CD14-positive monocyte (primary cell): Measurements from ENCODE around the gene SCOC. TPM values are rescaled to one million over a fixed set of nuclear protein-coding genes. Genes with fewer than 3 reads are reported as not detected.

Source experiments
- DNase-seq, 3 donors: peaks; one replicate each; pipeline ENCODE4 v3.0.0-alpha.2; 2011 to 2022
- H2AFZ ChIP-seq: 2 replicates; pipeline ENCODE4 v1.6.0; 2012; ENCODE audit warnings: mild to moderate bottlenecking, low read depth, low read length, inconsistent platforms; ENCODE audit not compliant: insufficient read depth, poor library complexity, severe bottlenecking
- H3K27ac ChIP-seq, 2 donors: 1 replicate in 1 of 2; 2 replicates in 1 of 2; pipeline ENCODE4 v1.5.1; 2012 to 2013; ENCODE audit warnings: low read length in 2 of 2, control low read depth in 1 of 2, inconsistent platforms in 1 of 2, low read depth in 1 of 2, mild to moderate bottlenecking in 1 of 2
- H3K27me3 ChIP-seq, 2 donors: one replicate each; pipeline versions ENCODE4 v1.6.0 to v1.6.1; 2011 to 2013; ENCODE audit warnings: low read length in 2 of 2; ENCODE audit not compliant: control insufficient read depth in 2 of 2, insufficient read depth in 2 of 2
- H3K36me3 ChIP-seq, 2 donors: replicated peaks in 1 of 2; 1 replicate in 1 of 2; 2 replicates in 1 of 2; pipeline versions ENCODE4 v1.5.1 to v1.6.1; 2012 to 2013; ENCODE audit warnings: low read length in 2 of 2, control low read depth in 1 of 2, inconsistent platforms in 1 of 2, mild to moderate bottlenecking in 1 of 2; ENCODE audit not compliant: insufficient read depth in 2 of 2, control insufficient read depth in 1 of 2
- H3K4me1 ChIP-seq, 2 donors: 1 replicate in 1 of 2; 2 replicates in 1 of 2; pipeline versions ENCODE4 v1.5.1 to v1.6.1; 2012 to 2013; ENCODE audit warnings: low read length in 2 of 2, control low read depth in 1 of 2, inconsistent platforms in 1 of 2, mild to moderate bottlenecking in 1 of 2, moderate library complexity in 1 of 2; ENCODE audit not compliant: insufficient read depth in 2 of 2, control insufficient read depth in 1 of 2
- H3K4me2 ChIP-seq: replicated peaks from 2 replicates; pipeline ENCODE3; 2012; ENCODE audit warnings: low read length, moderate library complexity, mild to moderate bottlenecking; ENCODE audit not compliant: poor library complexity, severe bottlenecking; ENCODE audit errors: extremely low read depth
- H3K4me3 ChIP-seq, 3 experiments: fragments of 200-600 bp in 1 of 3; sonication (generic) in 1 of 3; replicated peaks in 1 of 3; 1 replicate in 2 of 3; 2 replicates in 1 of 3; pipeline ENCODE4 v1.5.1; 2011 to 2013; ENCODE audit warnings: low read length in 3 of 3, mild to moderate bottlenecking in 3 of 3, control low read depth in 2 of 3, low read depth in 2 of 3, inconsistent platforms in 1 of 3, moderate library complexity in 1 of 3
- H3K79me2 ChIP-seq: 2 replicates; pipeline ENCODE4 v1.6.0; 2012; ENCODE audit warnings: mild to moderate bottlenecking, control low read depth, inconsistent platforms, low read length, moderate library complexity; ENCODE audit not compliant: insufficient read depth
- H3K9ac ChIP-seq: 2 replicates; pipeline ENCODE4 v1.6.0; 2017; ENCODE audit warnings: low read length, mild to moderate bottlenecking; ENCODE audit not compliant: insufficient read depth, poor library complexity, severe bottlenecking
- H3K9me3 ChIP-seq, 2 donors: replicated peaks in 1 of 2; 1 replicate in 1 of 2; 2 replicates in 1 of 2; pipeline versions ENCODE4 v1.5.1 to v1.6.1; 2012 to 2013; ENCODE audit warnings: low read length in 2 of 2, control low read depth in 1 of 2; ENCODE audit not compliant: control insufficient read depth in 1 of 2, insufficient read depth in 1 of 2
- H4K20me1 ChIP-seq: 2 replicates; pipeline ENCODE4 v1.6.0; 2012; ENCODE audit warnings: mild to moderate bottlenecking, low read length, control low read depth, moderate library complexity; ENCODE audit not compliant: insufficient read depth
- H3K27ac Mint-ChIP-seq, 7 donors: one replicate each; pipeline ENCODE4 v1.8.0; 2020; ENCODE audit warnings: mild to moderate bottlenecking in 7 of 7, mixed read lengths in 7 of 7, moderate library complexity in 6 of 7, inconsistent platforms in 2 of 7
- H3K27me3 Mint-ChIP-seq, 3 donors: one replicate each; pipeline ENCODE4 v1.8.0; 2021 to 2022; ENCODE audit warnings: low read depth in 3 of 3, mild to moderate bottlenecking in 3 of 3, mixed read lengths in 3 of 3, moderate library complexity in 3 of 3, inconsistent platforms in 1 of 3
- H3K36me3 Mint-ChIP-seq, 2 donors: one replicate each; pipeline ENCODE4 v1.8.0; 2020; ENCODE audit warnings: mixed read lengths in 2 of 2, inconsistent platforms in 1 of 2, mild to moderate bottlenecking in 1 of 2
- H3K4me1 Mint-ChIP-seq: one replicate; pipeline ENCODE4 v1.8.0; 2020; ENCODE audit warnings: mild to moderate bottlenecking, mixed read lengths
- H3K4me3 Mint-ChIP-seq, 2 donors: one replicate each; pipeline ENCODE4 v1.8.0; 2020; ENCODE audit warnings: mild to moderate bottlenecking in 2 of 2, mixed read lengths in 2 of 2, moderate library complexity in 1 of 2
- H3K9me3 Mint-ChIP-seq, 7 donors: one replicate each; pipeline ENCODE4 v1.8.0; 2020 to 2022; ENCODE audit warnings: mixed read lengths in 7 of 7, mild to moderate bottlenecking in 6 of 7, moderate library complexity in 6 of 7, inconsistent platforms in 2 of 7
- CTCF ChIP-seq: fragments of 200-600 bp; IDR thresholded peaks from one replicate; pipeline ENCODE4 v1.8.0; 2022; ENCODE audit warnings: antibody characterized with exemption, mild to moderate bottlenecking
- WGBS: methylation state at CpG from one replicate; pipeline ENCODE4 v1.1.5; 2013; ENCODE audit warnings: missing lambda C conversion rate; ENCODE audit not compliant: insufficient coverage; 5-methylcytosine and 5-hydroxymethylcytosine counted together
- intact Hi-C, 2 donors: fragments of 100-400 bp; cut with micrococcal nuclease; formaldehyde crosslinking; loops; one replicate each; pipeline versions ENCODE4 v1.15.0 to v1.15.1; 2023
- polyA plus RNA-seq, 3 donors: library from polyadenylated mRNA; depleted of rRNA in 1 of 3; unstranded in 2 of 3; stranded (reverse) in 1 of 3; fragments of 300-500 nt in 2 of 3; fragments of >200 nt in 1 of 3; fragmentation: Illumina TruSeq in 2 of 3; gene quantifications; 1 replicate in 2 of 3; 2 replicates in 1 of 3; pipeline ENCODE4 v1.2.3, GENCODE V29; 2012 to 2021

Gene SCOC
- polyA plus RNA-seq, 3 donors: 5.3 to 22.6 (median 21.2) TPM

- H3K4me1 ChIP-seq: peaks cover 10 to 14% of the 10 kb centered on the region in 2 donors
- H2AFZ ChIP-seq: peak within 1 kb of the TSS; percentile 93
- Mint-ChIP-seq H3K27me3 (peaks cover 4 to 10% (median 8%) of the 10 kb centered on the region in 3 donors), H3K36me3 (no peaks in the 10 kb centered on the region), H3K9me3 (no peaks in the 10 kb centered on the region), H3K4me3 (peak within 1 kb of the TSS; percentile 88 to 93), H3K4me1 (peaks cover 13% of the 10 kb centered on the region), H3K27ac (peak within 1 kb of the TSS in 2 of 7 donors; percentile 46 to 64)
- no peaks in the 10 kb centered on the region for H3K79me2 ChIP-seq
- TF ChIP-seq CTCF: peak; percentile 29
- H3K27ac ChIP-seq: no peak within 1 kb of the TSS
- intact Hi-C loops: no loop called here
- H3K4me3 ChIP-seq: peak within 1 kb of the TSS; percentile 49 to 86 (median 61)
- H4K20me1 ChIP-seq: no peaks in the 10 kb centered on the region
- H3K9ac ChIP-seq: peak within 1 kb of the TSS; percentile 47
- H3K4me2 ChIP-seq: peak within 1 kb of the TSS; percentile 96
- H3K36me3 ChIP-seq: no peaks in the 10 kb centered on the region
- peaks cover 0 to 4% of the 10 kb centered on the region in 2 donors for H3K27me3 ChIP-seq
- DNase-seq: peak; percentile 18 to 39 (median 29)
- WGBS: under 1% methylated on average over 69 of the region's 73 CpGs
- no peaks in the 10 kb centered on the region for H3K9me3 ChIP-seq
Observed at GRCh38 chr4:140427106-140427918, 53.9 kb downstream of the SCOC start, which contains the start of gene CLGN. Gene CLGN, minus strand, starts transcription at chr4:140427648. Its CDS starts 14,570 bp downstream, at chr4:140413078.

GRCh38 chr4:140427919-140428471 is 54.5 kb downstream of the SCOC start:
- TF ChIP-seq CTCF: no peak
- peaks cover 0 to 4% of the 10 kb centered on the region in 2 donors for H3K27me3 ChIP-seq
- no peaks in the 10 kb centered on the region for H4K20me1 ChIP-seq
- H3K9me3 ChIP-seq: no peaks in the 10 kb centered on the region
- peak overlapping the region; percentile 96 for H3K4me2 ChIP-seq
- no peak overlapping the region for H3K27ac ChIP-seq
- peak overlapping the region; percentile 47 for H3K9ac ChIP-seq
- WGBS: no CpG with 5 or more reads among the region's 7 CpGs
- no peaks in the 10 kb centered on the region for H3K79me2 ChIP-seq
- no peaks in the 10 kb centered on the region for H3K36me3 Mint-ChIP-seq
- H3K4me1 ChIP-seq: peaks cover 10 to 14% of the 10 kb centered on the region in 2 donors
- H3K4me3 Mint-ChIP-seq: peak overlapping the region; percentile 88 to 93
- peak overlapping the region; percentile 49 to 86 (median 61) for H3K4me3 ChIP-seq
- H3K36me3 ChIP-seq: no peaks in the 10 kb centered on the region
- peak overlapping the region; percentile 93 for H2AFZ ChIP-seq
- H3K27me3 Mint-ChIP-seq: peaks cover 4 to 10% (median 8%) of the 10 kb centered on the region in 3 donors
- peak; percentile 12 to 28 (median 12) for DNase-seq
- intact Hi-C loops: no loop called here
- peak overlapping the region in 2 of 7 donors; percentile 46 to 64 for H3K27ac Mint-ChIP-seq
- H3K4me1 Mint-ChIP-seq: peaks cover 13% of the 10 kb centered on the region
- no peaks in the 10 kb centered on the region for H3K9me3 Mint-ChIP-seq

Other genes with a start within 250 kb of the SCOC start
- 1 to 10 TPM; 1.5 to 6.5 (median 2.3) TPM for gene MAML3, start 219.5 kb upstream of the SCOC start, polyA plus RNA-seq
- under 1 TPM; 0.04 to 0.54 (median 0.10) TPM for gene CLGN, start 54.0 kb downstream of the SCOC start, polyA plus RNA-seq
- gene MGAT4D, start 124.6 kb downstream of the SCOC start, polyA plus RNA-seq: not detected
- gene ELMOD2, start 150.5 kb downstream of the SCOC start, polyA plus RNA-seq: 1 to 10 TPM; 4.0 to 7.6 (median 4.9) TPM
- gene UCP1, start 195.3 kb downstream of the SCOC start, polyA plus RNA-seq: not detected